Keratinocyte (primary cell): ENCODE results near the gene TMEM233. TPM values are rescaled to one million over a fixed set of nuclear protein-coding genes. Genes with fewer than 3 reads are reported as not detected.
A peak's percentile ranks its signal among the peaks of the same experiment; 100 is the strongest.

Source experiments
- DNase-seq: peaks from one replicate; pipeline ENCODE4 v3.0.0-alpha.2; 2011; ENCODE audit warnings: low read depth, missing footprints, low spot score
- FAIRE-seq: peaks from 2 replicates; lab custom pipeline; 2011; peaks lifted over from hg19 to GRCh38; lab: Jason Lieb, UNC
- H2AFZ ChIP-seq: 2 replicates; pipeline ENCODE4 v1.6.0; 2012; ENCODE audit warnings: low read length, control low read depth, inconsistent platforms; ENCODE audit not compliant: control insufficient read depth
- H3K27ac ChIP-seq: 2 replicates; pipeline ENCODE4 v1.5.1; 2011; ENCODE audit warnings: low read length; ENCODE audit not compliant: control insufficient read depth, insufficient read depth
- H3K27me3 ChIP-seq: 3 replicates; pipeline ENCODE4 v1.6.0; 2011; ENCODE audit warnings: low read length; ENCODE audit not compliant: control insufficient read depth, insufficient read depth; ENCODE audit errors: extremely low read depth
- H3K36me3 ChIP-seq, 2 experiments: 2 replicates in 1 of 2; 3 replicates in 1 of 2; pipeline ENCODE4 v1.5.1; 2011; ENCODE audit warnings: low read length in 2 of 2, mild to moderate bottlenecking in 1 of 2; ENCODE audit not compliant: control insufficient read depth in 2 of 2, insufficient read depth in 2 of 2; ENCODE audit errors: extremely low read depth in 1 of 2
- H3K4me1 ChIP-seq: 3 replicates; pipeline ENCODE4 v1.5.1; 2011; ENCODE audit warnings: low read length; ENCODE audit not compliant: control insufficient read depth, insufficient read depth; ENCODE audit errors: extremely low read depth
- H3K4me2 ChIP-seq: 3 replicates; pipeline ENCODE4 v1.6.0; 2011; ENCODE audit warnings: low read depth, low read length; ENCODE audit not compliant: control insufficient read depth, insufficient read depth; ENCODE audit errors: extremely low read depth
- H3K4me3 ChIP-seq, 3 experiments: fragments of 200-600 bp in 1 of 3; sonication (generic) in 1 of 3; 2 replicates in 2 of 3; 3 replicates in 1 of 3; pipeline ENCODE4 v1.5.1; 2011 to 2016; ENCODE audit warnings: low read length in 3 of 3, mild to moderate bottlenecking in 3 of 3, control low read depth in 2 of 3, inconsistent platforms in 1 of 3, low read depth in 1 of 3, mixed read lengths in 1 of 3, mixed run types in 1 of 3, moderate library complexity in 1 of 3; ENCODE audit not compliant: control insufficient read depth in 2 of 3, insufficient read depth in 2 of 3; ENCODE audit errors: extremely low read depth in 1 of 3
- H3K79me2 ChIP-seq: 2 replicates; pipeline ENCODE4 v1.6.0; 2012; ENCODE audit warnings: low read length; ENCODE audit not compliant: control insufficient read depth, insufficient read depth
- H3K9ac ChIP-seq: 3 replicates; pipeline ENCODE4 v1.6.0; 2011; ENCODE audit warnings: low read length; ENCODE audit not compliant: control insufficient read depth, insufficient read depth; ENCODE audit errors: extremely low read depth
- H3K9me1 ChIP-seq: 3 replicates; pipeline ENCODE4 v1.6.0; 2011; ENCODE audit warnings: low read length; ENCODE audit not compliant: control insufficient read depth, insufficient read depth; ENCODE audit errors: extremely low read depth
- H3K9me3 ChIP-seq: 2 replicates; pipeline ENCODE4 v1.5.1; 2012; ENCODE audit warnings: low read depth, low read length; ENCODE audit not compliant: control insufficient read depth
- H4K20me1 ChIP-seq: 3 replicates; pipeline ENCODE4 v1.6.0; 2011; ENCODE audit warnings: low read length; ENCODE audit not compliant: control insufficient read depth, insufficient read depth; ENCODE audit errors: extremely low read depth
- EZH2 ChIP-seq: IDR thresholded peaks from one replicate; pipeline ENCODE4 v1.6.1; 2012; ENCODE audit warnings: inconsistent platforms, mild to moderate bottlenecking, low read length, moderate library complexity
- dilution Hi-C: fragments of 300-500 bp; cut with MboI; formaldehyde crosslinking; loops from one replicate; pipeline ENCODE4 v1.7.0; 2020; ENCODE audit warnings: low sequenced_read_pairs; ENCODE audit not compliant: extremely low pct_ligation_motif_present
- polyA plus RNA-seq, 5 experiments: library from polyadenylated mRNA; depleted of rRNA in 3 of 5; stranded (reverse) in 3 of 5; stranded (forward) in 1 of 5; unstranded in 1 of 5; fragments of >200 nt; gene quantifications; 1 replicate in 1 of 5; 2 replicates in 3 of 5; 3 replicates in 1 of 5; pipeline versions ENCODE4 v1.2.1 to v1.2.3, GENCODE V29; 2011 to 2012; ENCODE audit warnings: missing spikeins in 2 of 5, low read depth in 1 of 5, low replicate concordance in 1 of 5
- TF ChIP-seq, protein P1 (sequence below), 3 experiments: IDR thresholded peaks in 1 of 3; conservative IDR thresholded peaks in 1 of 3; optimal IDR thresholded peaks in 1 of 3; 2 replicates in 2 of 3; 3 replicates in 1 of 3; pipeline versions ENCODE3 to v1.5.1; 2011; ENCODE audit warnings: low read length in 3 of 3, mild to moderate bottlenecking in 3 of 3, moderate library complexity in 2 of 3, control low read depth in 1 of 3, inconsistent platforms in 1 of 3; ENCODE audit not compliant: insufficient read depth in 2 of 3; ENCODE audit errors: extremely low read depth in 1 of 3

The TMEM233 gene
- polyA plus RNA-seq, 1 donor (not counting 4 experiments of a cell fraction or from before 2014, with no cell fraction given) = not detected

DNA sequence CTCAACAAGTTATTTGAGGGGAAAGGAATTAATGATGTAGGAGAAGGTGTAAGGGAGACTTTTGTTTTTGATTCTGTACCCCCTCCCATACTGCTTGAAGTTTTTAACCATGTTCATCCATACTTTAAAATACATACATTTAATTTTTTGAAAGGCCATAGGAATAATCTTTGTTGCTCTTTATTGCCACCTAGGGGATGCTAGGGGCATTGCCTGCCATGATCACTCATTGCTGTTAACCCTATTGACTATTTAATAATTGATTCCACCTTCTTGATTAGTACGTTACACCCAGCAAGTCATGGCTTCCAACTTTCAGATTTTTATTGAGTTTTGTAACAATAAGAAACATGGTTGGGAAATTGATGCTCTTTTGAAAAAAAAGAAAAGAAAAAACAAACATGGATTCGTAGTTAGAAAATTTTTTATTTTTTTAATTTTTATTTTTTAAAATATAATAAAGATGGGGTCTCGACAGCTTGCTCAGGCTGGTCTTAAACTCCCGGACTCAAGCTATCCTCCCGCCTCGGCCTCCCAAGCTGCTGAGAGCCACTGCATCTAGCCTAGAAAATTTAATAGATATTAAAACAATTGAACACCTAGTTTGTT, 65.8 kb downstream of the TMEM233 start:
- no peaks in the 10 kb centered on the region for H3K36me3 ChIP-seq
- FAIRE-seq (no peak), DNase-seq (no peak)
- H3K4me2 ChIP-seq = no peak overlapping the region
- no peaks in the 10 kb centered on the region for H3K4me1 ChIP-seq
- H4K20me1 ChIP-seq = no peaks in the 10 kb centered on the region
- H3K9me1 ChIP-seq = no peaks in the 10 kb centered on the region
- H3K9me3 ChIP-seq = no peaks in the 10 kb centered on the region
- TF ChIP-seq EZH2 = no peak
- TF ChIP-seq, protein P1, sequence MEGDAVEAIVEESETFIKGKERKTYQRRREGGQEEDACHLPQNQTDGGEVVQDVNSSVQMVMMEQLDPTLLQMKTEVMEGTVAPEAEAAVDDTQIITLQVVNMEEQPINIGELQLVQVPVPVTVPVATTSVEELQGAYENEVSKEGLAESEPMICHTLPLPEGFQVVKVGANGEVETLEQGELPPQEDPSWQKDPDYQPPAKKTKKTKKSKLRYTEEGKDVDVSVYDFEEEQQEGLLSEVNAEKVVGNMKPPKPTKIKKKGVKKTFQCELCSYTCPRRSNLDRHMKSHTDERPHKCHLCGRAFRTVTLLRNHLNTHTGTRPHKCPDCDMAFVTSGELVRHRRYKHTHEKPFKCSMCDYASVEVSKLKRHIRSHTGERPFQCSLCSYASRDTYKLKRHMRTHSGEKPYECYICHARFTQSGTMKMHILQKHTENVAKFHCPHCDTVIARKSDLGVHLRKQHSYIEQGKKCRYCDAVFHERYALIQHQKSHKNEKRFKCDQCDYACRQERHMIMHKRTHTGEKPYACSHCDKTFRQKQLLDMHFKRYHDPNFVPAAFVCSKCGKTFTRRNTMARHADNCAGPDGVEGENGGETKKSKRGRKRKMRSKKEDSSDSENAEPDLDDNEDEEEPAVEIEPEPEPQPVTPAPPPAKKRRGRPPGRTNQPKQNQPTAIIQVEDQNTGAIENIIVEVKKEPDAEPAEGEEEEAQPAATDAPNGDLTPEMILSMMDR (optimal IDR thresholded peaks at IDR 0.05 in 1 of 3, IDR thresholded peaks at IDR 0.05 in 1 of 3, conservative IDR thresholded peaks at IDR 0.05 in 1 of 3; ENCODE audit: extremely low read depth in 1 of 3, insufficient read depth in 2 of 3, low read length in 3 of 3) = peak; percentile 33 to 81 (median 78)
- no peak overlapping the region for H2AFZ ChIP-seq
- H3K9ac ChIP-seq = no peak overlapping the region
- no peaks in the 10 kb centered on the region for H3K27me3 ChIP-seq
- dilution Hi-C loops = no loop called here
- no peak overlapping the region for H3K27ac ChIP-seq
- H3K79me2 ChIP-seq = no peaks in the 10 kb centered on the region
- no peak overlapping the region for H3K4me3 ChIP-seq

DNA sequence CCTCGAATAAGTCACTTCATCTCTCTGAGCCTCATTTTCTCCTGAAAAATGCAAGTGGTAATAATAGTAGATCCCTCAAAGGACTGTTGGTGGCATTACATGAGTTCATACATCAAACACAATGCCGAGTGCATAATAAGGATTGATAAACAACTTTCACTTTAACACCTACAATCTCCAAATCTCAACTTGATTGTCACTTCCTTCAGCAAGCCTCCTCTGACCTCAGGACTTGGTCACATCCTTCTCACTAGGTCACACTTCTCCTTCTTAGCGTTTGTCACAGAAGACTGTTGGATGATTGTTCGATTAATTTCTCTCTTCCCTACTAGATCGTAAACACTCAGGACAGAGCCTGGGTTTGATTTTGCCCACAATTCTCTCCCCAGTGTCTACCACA, 66.5 kb downstream of the TMEM233 start:
- Histone ChIP-seq H3K27me3 (no peaks in the 10 kb centered on the region), H2AFZ (no peak overlapping the region), H3K9ac (no peak overlapping the region), H3K27ac (no peak overlapping the region), H4K20me1 (no peaks in the 10 kb centered on the region), H3K4me3 (no peak overlapping the region), H3K9me3 (no peaks in the 10 kb centered on the region), H3K4me2 (no peak overlapping the region), H3K36me3 (no peaks in the 10 kb centered on the region), H3K4me1 (no peaks in the 10 kb centered on the region), H3K79me2 (no peaks in the 10 kb centered on the region), H3K9me1 (no peaks in the 10 kb centered on the region)
- TF ChIP-seq, protein P1 (optimal IDR thresholded peaks at IDR 0.05 in 1 of 3, IDR thresholded peaks at IDR 0.05 in 1 of 3, conservative IDR thresholded peaks at IDR 0.05 in 1 of 3; ENCODE audit: extremely low read depth in 1 of 3, insufficient read depth in 2 of 3, low read length in 3 of 3) = no peak
- no peak for TF ChIP-seq EZH2
- DNase-seq (no peak), FAIRE-seq (no peak)
- dilution Hi-C loops = no loop called here
